WTC11 (cell line): ENCODE data around the gene SLC25A24. TPM values are rescaled to one million over a fixed set of nuclear protein-coding genes. Genes with fewer than 3 reads are reported as not detected.

Source experiments
- ATAC-seq: fragments of 200-7000 bp; cut with Tn5 transposase; 2 replicates; pipeline ENCODE4 v1.10.0; 2021; ENCODE audit warnings: mild to moderate bottlenecking, moderate library complexity
- CTCF ChIA-PET: fragments of 300-600 bp; sonication (Branson Sonifier 250); formaldehyde crosslinking; loops from one replicate; lab custom pipeline; 2021; ENCODE audit warnings: antibody characterized with exemption; lab: Charles Lee
- POLR2A ChIA-PET: fragments of 350-600 bp; sonication (Branson Sonifier 250); formaldehyde crosslinking; loops from one replicate; lab custom pipeline; 2021; ENCODE audit warnings: antibody characterized with exemption; lab: Charles Lee
- DNase-seq: peaks from one replicate; pipeline ENCODE4 v3.0.0; 2021; ENCODE audit warnings: low spot score
- H3K27ac Mint-ChIP-seq: 2 replicates; pipeline ENCODE4 v1.8.0; 2021; ENCODE audit warnings: mixed read lengths
- H3K27me3 Mint-ChIP-seq: 2 replicates; pipeline ENCODE4 v1.8.0; 2021; ENCODE audit warnings: low read depth, mild to moderate bottlenecking, moderate library complexity, mixed read lengths
- H3K36me3 Mint-ChIP-seq: 2 replicates; pipeline ENCODE4 v1.8.0; 2021; ENCODE audit warnings: mixed read lengths
- H3K4me1 Mint-ChIP-seq: 2 replicates; pipeline ENCODE4 v1.8.0; 2022; ENCODE audit warnings: mixed read lengths
- H3K4me3 Mint-ChIP-seq: 2 replicates; pipeline ENCODE4 v1.8.0; 2021; ENCODE audit warnings: mild to moderate bottlenecking, moderate library complexity, mixed read lengths
- H3K9me3 Mint-ChIP-seq: 2 replicates; pipeline ENCODE4 v1.8.0; 2021; ENCODE audit warnings: mixed read lengths
- AFF4 ChIP-seq: sonication (generic); formaldehyde crosslinking; IDR thresholded peaks from 2 replicates; pipeline ENCODE4 v1.8.1; 2023; ENCODE audit warnings: mild to moderate bottlenecking, missing genetic modification reagents, borderline replicate concordance
- FOXK1 ChIP-seq: sonication (generic); formaldehyde crosslinking; IDR thresholded peaks from 2 replicates; pipeline ENCODE4 v1.8.0; 2022; ENCODE audit warnings: mild to moderate bottlenecking, moderate library complexity, missing genetic modification reagents
- MAX ChIP-seq: sonication (generic); formaldehyde crosslinking; IDR thresholded peaks from 2 replicates; pipeline ENCODE4 v1.8.0; 2022; ENCODE audit warnings: mild to moderate bottlenecking, missing genetic modification reagents
- MXD4 ChIP-seq: fragments of 250-450 bp; sonication (Bioruptor Pico); IDR thresholded peaks from 2 replicates; pipeline ENCODE4 v1.8.0; 2021; ENCODE audit warnings: mild to moderate bottlenecking, moderate library complexity, borderline replicate concordance
- NR1H2 ChIP-seq: sonication (generic); formaldehyde crosslinking; IDR thresholded peaks from 2 replicates; pipeline ENCODE4 v1.9.0; 2021; ENCODE audit warnings: mild to moderate bottlenecking, moderate library complexity, missing genetic modification reagents
- NR3C1 ChIP-seq: sonication (generic); formaldehyde crosslinking; conservative IDR thresholded peaks from 2 replicates; pipeline ENCODE4 v1.8.1; 2023; ENCODE audit warnings: low read depth, mild to moderate bottlenecking, missing genetic modification reagents
- OVOL2 ChIP-seq: fragments of 250-450 bp; sonication (Bioruptor Pico); IDR thresholded peaks from 2 replicates; pipeline ENCODE4 v1.9.0; 2021; ENCODE audit warnings: mild to moderate bottlenecking, borderline replicate concordance
- PRDM15 ChIP-seq: sonication (generic); formaldehyde crosslinking; IDR thresholded peaks from 2 replicates; pipeline ENCODE4 v1.8.0; 2022; ENCODE audit warnings: missing genetic modification reagents
- RORB ChIP-seq: fragments of 250-450 bp; sonication (Bioruptor Pico); IDR thresholded peaks from 2 replicates; pipeline ENCODE4 v1.9.0; 2021; ENCODE audit warnings: mild to moderate bottlenecking
- ZNF138 ChIP-seq: sonication (generic); formaldehyde crosslinking; conservative IDR thresholded peaks from 2 replicates; pipeline ENCODE4 v1.8.1; 2022; ENCODE audit warnings: mild to moderate bottlenecking, moderate library complexity, missing genetic modification reagents
- ZNF232 ChIP-seq: sonication (generic); formaldehyde crosslinking; IDR thresholded peaks from 2 replicates; pipeline ENCODE4 v1.8.0; 2022; ENCODE audit warnings: mild to moderate bottlenecking, missing genetic modification reagents
- ZNF396 ChIP-seq: fragments of 250-450 bp; sonication (Bioruptor Pico); IDR thresholded peaks from 2 replicates; pipeline ENCODE4 v1.8.0; 2021; ENCODE audit warnings: mild to moderate bottlenecking, moderate library complexity, borderline replicate concordance
- total RNA-seq: library from RNA; stranded (reverse); gene quantifications from 3 replicates; pipeline ENCODE4 v1.2.3, GENCODE V29; 2021
- TF ChIP-seq, protein P1 (sequence below): sonication (generic); formaldehyde crosslinking; IDR thresholded peaks from 2 replicates; pipeline ENCODE4 v1.8.0; 2023; ENCODE audit warnings: missing genetic modification reagents
- TF ChIP-seq, protein P2 (sequence below): fragments of 250-450 bp; sonication (Bioruptor Pico); IDR thresholded peaks from 2 replicates; pipeline ENCODE4 v1.9.0; 2021; ENCODE audit warnings: mild to moderate bottlenecking
- TF ChIP-seq, protein P3 (sequence below): sonication (generic); formaldehyde crosslinking; IDR thresholded peaks from 2 replicates; pipeline ENCODE4 v1.8.1; 2023; ENCODE audit warnings: mild to moderate bottlenecking, missing genetic modification reagents, moderate library complexity
- TF ChIP-seq, protein P4 (sequence below): sonication (generic); formaldehyde crosslinking; IDR thresholded peaks from 2 replicates; pipeline ENCODE4 v1.8.1; 2022; ENCODE audit warnings: mild to moderate bottlenecking, missing genetic modification reagents, moderate library complexity, borderline replicate concordance
- TF ChIP-seq, protein P5 (sequence below): sonication (generic); formaldehyde crosslinking; IDR thresholded peaks from 2 replicates; pipeline ENCODE4 v1.8.1; 2022; ENCODE audit warnings: mild to moderate bottlenecking, moderate library complexity, missing genetic modification reagents
- TF ChIP-seq, protein P6 (sequence below): sonication (generic); formaldehyde crosslinking; IDR thresholded peaks from 2 replicates; pipeline ENCODE4 v1.8.0; 2022; ENCODE audit warnings: mild to moderate bottlenecking, missing genetic modification reagents

The SLC25A24 gene
- total RNA-seq, 1 experiment from 2014 or later, result 39.1 TPM

GRCh38 chr1:108154314-108154713 lies 45.8 kb downstream of the SLC25A24 start (continued):
- TF ChIP-seq, protein P1, sequence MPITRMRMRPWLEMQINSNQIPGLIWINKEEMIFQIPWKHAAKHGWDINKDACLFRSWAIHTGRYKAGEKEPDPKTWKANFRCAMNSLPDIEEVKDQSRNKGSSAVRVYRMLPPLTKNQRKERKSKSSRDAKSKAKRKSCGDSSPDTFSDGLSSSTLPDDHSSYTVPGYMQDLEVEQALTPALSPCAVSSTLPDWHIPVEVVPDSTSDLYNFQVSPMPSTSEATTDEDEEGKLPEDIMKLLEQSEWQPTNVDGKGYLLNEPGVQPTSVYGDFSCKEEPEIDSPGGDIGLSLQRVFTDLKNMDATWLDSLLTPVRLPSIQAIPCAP, result no peak
- TF ChIP-seq NR3C1 (no peak), OVOL2 (CRISPR knock-in tag) (no peak), ZNF232 (CRISPR knock-in tag) (no peak), ZNF138 (CRISPR knock-in tag) (no peak), PRDM15 (no peak), MXD4 (CRISPR knock-in tag) (no peak), MAX (CRISPR knock-in tag) (no peak), RORB (no peak)
- TF ChIP-seq, protein P2, sequence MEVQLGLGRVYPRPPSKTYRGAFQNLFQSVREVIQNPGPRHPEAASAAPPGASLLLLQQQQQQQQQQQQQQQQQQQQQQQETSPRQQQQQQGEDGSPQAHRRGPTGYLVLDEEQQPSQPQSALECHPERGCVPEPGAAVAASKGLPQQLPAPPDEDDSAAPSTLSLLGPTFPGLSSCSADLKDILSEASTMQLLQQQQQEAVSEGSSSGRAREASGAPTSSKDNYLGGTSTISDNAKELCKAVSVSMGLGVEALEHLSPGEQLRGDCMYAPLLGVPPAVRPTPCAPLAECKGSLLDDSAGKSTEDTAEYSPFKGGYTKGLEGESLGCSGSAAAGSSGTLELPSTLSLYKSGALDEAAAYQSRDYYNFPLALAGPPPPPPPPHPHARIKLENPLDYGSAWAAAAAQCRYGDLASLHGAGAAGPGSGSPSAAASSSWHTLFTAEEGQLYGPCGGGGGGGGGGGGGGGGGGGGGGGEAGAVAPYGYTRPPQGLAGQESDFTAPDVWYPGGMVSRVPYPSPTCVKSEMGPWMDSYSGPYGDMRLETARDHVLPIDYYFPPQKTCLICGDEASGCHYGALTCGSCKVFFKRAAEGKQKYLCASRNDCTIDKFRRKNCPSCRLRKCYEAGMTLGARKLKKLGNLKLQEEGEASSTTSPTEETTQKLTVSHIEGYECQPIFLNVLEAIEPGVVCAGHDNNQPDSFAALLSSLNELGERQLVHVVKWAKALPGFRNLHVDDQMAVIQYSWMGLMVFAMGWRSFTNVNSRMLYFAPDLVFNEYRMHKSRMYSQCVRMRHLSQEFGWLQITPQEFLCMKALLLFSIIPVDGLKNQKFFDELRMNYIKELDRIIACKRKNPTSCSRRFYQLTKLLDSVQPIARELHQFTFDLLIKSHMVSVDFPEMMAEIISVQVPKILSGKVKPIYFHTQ (CRISPR knock-in tag), result no peak
- TF ChIP-seq, protein P3, sequence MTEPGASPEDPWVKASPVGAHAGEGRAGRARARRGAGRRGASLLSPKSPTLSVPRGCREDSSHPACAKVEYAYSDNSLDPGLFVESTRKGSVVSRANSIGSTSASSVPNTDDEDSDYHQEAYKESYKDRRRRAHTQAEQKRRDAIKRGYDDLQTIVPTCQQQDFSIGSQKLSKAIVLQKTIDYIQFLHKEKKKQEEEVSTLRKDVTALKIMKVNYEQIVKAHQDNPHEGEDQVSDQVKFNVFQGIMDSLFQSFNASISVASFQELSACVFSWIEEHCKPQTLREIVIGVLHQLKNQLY (CRISPR knock-in tag), result no peak

GRCh38 chr1:108152782-108153222 lies 47.3 kb downstream of the SLC25A24 start:
- DNase-seq (no peak), ATAC-seq (no peak)
- H3K4me3 Mint-ChIP-seq, result no peak overlapping the region
- ChIA-PET POLR2A (no interaction called here), CTCF (no interaction called here)
- no peak overlapping the region for H3K27ac Mint-ChIP-seq
- H3K36me3 Mint-ChIP-seq, result peaks cover 33% of the 10 kb centered on the region
- H3K4me1 Mint-ChIP-seq, result no peaks in the 10 kb centered on the region
- no peaks in the 10 kb centered on the region for H3K9me3 Mint-ChIP-seq
- H3K27me3 Mint-ChIP-seq, result no peaks in the 10 kb centered on the region
- no peak for TF ChIP-seq ZNF396 (CRISPR knock-in tag)
- TF ChIP-seq, protein P4, sequence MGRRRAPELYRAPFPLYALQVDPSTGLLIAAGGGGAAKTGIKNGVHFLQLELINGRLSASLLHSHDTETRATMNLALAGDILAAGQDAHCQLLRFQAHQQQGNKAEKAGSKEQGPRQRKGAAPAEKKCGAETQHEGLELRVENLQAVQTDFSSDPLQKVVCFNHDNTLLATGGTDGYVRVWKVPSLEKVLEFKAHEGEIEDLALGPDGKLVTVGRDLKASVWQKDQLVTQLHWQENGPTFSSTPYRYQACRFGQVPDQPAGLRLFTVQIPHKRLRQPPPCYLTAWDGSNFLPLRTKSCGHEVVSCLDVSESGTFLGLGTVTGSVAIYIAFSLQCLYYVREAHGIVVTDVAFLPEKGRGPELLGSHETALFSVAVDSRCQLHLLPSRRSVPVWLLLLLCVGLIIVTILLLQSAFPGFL (CRISPR knock-in tag), result no peak
- TF ChIP-seq AFF4, result no peak
- no peak for TF ChIP-seq FOXK1 (CRISPR knock-in tag)
- no peak for TF ChIP-seq NR1H2 (CRISPR knock-in tag)
- TF ChIP-seq, protein P5, sequence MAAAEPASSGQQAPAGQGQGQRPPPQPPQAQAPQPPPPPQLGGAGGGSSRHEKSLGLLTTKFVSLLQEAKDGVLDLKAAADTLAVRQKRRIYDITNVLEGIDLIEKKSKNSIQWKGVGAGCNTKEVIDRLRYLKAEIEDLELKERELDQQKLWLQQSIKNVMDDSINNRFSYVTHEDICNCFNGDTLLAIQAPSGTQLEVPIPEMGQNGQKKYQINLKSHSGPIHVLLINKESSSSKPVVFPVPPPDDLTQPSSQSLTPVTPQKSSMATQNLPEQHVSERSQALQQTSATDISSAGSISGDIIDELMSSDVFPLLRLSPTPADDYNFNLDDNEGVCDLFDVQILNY (CRISPR knock-in tag), result no peak
- TF ChIP-seq, protein P6, sequence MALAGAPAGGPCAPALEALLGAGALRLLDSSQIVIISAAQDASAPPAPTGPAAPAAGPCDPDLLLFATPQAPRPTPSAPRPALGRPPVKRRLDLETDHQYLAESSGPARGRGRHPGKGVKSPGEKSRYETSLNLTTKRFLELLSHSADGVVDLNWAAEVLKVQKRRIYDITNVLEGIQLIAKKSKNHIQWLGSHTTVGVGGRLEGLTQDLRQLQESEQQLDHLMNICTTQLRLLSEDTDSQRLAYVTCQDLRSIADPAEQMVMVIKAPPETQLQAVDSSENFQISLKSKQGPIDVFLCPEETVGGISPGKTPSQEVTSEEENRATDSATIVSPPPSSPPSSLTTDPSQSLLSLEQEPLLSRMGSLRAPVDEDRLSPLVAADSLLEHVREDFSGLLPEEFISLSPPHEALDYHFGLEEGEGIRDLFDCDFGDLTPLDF, result no peak
